Mammary epithelial cell (primary cell): Measurements from ENCODE around the gene ITGBL1.

ENCODE experiments used
- CTCF ChIP-seq, 2 donors: IDR thresholded peaks in 1 of 2; conservative IDR thresholded peaks in 1 of 2; 2 replicates each; pipeline ENCODE4 v1.5.1; 2011 to 2012; ENCODE audit warnings: inconsistent platforms in 2 of 2, low read length in 2 of 2, mild to moderate bottlenecking in 2 of 2, control low read depth in 1 of 2, low read depth in 1 of 2; ENCODE audit not compliant: insufficient read depth in 1 of 2; ENCODE audit errors: extremely low read depth in 1 of 2
- EZH2 ChIP-seq: IDR thresholded peaks from 2 replicates; pipeline ENCODE4 v1.6.1; 2012; ENCODE audit warnings: low read length, inconsistent platforms, borderline replicate concordance

- TF ChIP-seq CTCF (conservative IDR thresholded peaks at IDR 0.05 in 1 of 2, IDR thresholded peaks at IDR 0.05 in 1 of 2; ENCODE audit: extremely low read depth in 1 of 2, insufficient read depth in 1 of 2, low read depth in 1 of 2, low read length in 2 of 2), result no peak
- TF ChIP-seq EZH2, result no peak
Observed at GRCh38 chr13:101730420-101731000, 278.0 kb downstream of the ITGBL1 start.
